HEK293T (cell line): ENCODE measurements around the gene IFI27L2.

Experiments used
- CTCF ChIA-PET: fragments of 350-600 bp; formaldehyde crosslinking; extraction: SDS; loops from one replicate; lab custom pipeline; 2021; ENCODE audit warnings: antibody characterized with exemption, inconsistent platforms; lab: Yijun Ruan, JAX
- POLR2A ChIA-PET: fragments of 350-600 bp; formaldehyde crosslinking; extraction: SDS; loops from one replicate; lab custom pipeline; 2020; ENCODE audit warnings: antibody characterized with exemption, inconsistent platforms; lab: Yijun Ruan, JAX
- DNase-seq: peaks from one replicate; pipeline ENCODE4 v3.0.0; 2012; ENCODE audit warnings: mixed read lengths; ENCODE audit errors: extremely low spot score
- ARNT ChIP-seq: fragments of 450-650 bp; IDR thresholded peaks from 2 replicates; pipeline ENCODE4 v1.6.1; 2017; ENCODE audit warnings: mild to moderate bottlenecking
- BHLHE40 ChIP-seq: fragments of 450-650 bp; IDR thresholded peaks from 2 replicates; pipeline ENCODE4 v1.6.1; 2016; ENCODE audit warnings: mild to moderate bottlenecking, moderate library complexity, borderline replicate concordance
- CTBP1 ChIP-seq: fragments of 450-650 bp; IDR thresholded peaks from 2 replicates; pipeline ENCODE4 v1.6.1; 2016; ENCODE audit warnings: borderline replicate concordance
- ELF4 ChIP-seq: fragments of 450-650 bp; IDR thresholded peaks from 2 replicates; pipeline ENCODE4 v1.6.1; 2017; ENCODE audit warnings: antibody characterized with exemption
- FOXA1 ChIP-seq: fragments of 450-650 bp; IDR thresholded peaks from 2 replicates; pipeline ENCODE4 v1.6.1; 2016; ENCODE audit warnings: mild to moderate bottlenecking
- FOXK2 ChIP-seq: fragments of 450-650 bp; IDR thresholded peaks from 2 replicates; pipeline ENCODE4 v1.6.1; 2016; ENCODE audit warnings: mild to moderate bottlenecking
- FOXM1 ChIP-seq: fragments of 450-650 bp; IDR thresholded peaks from 2 replicates; pipeline ENCODE4 v1.6.1; 2017; ENCODE audit warnings: mild to moderate bottlenecking, borderline replicate concordance
- HDGF ChIP-seq: fragments of 450-650 bp; IDR thresholded peaks from 2 replicates; pipeline ENCODE4 v1.6.1; 2017; ENCODE audit warnings: antibody characterized with exemption, borderline replicate concordance
- L3MBTL2 ChIP-seq: fragments of 450-650 bp; conservative IDR thresholded peaks from 2 replicates; pipeline ENCODE4 v1.6.1; 2016; ENCODE audit warnings: mild to moderate bottlenecking
- LEF1 ChIP-seq: fragments of 450-650 bp; IDR thresholded peaks from 2 replicates; pipeline ENCODE4 v1.6.1; 2017; ENCODE audit warnings: mild to moderate bottlenecking, borderline replicate concordance
- NFRKB ChIP-seq: fragments of 450-650 bp; IDR thresholded peaks from 2 replicates; pipeline ENCODE4 v1.6.1; 2016; ENCODE audit warnings: mild to moderate bottlenecking, moderate library complexity
- SP1 ChIP-seq: fragments of 450-650 bp; IDR thresholded peaks from 2 replicates; pipeline ENCODE4 v1.6.1; 2017
- SUZ12 ChIP-seq: fragments of 450-650 bp; IDR thresholded peaks from 2 replicates; pipeline ENCODE4 v1.6.1; 2016; ENCODE audit warnings: mild to moderate bottlenecking
- TARDBP ChIP-seq: fragments of 450-650 bp; IDR thresholded peaks from 2 replicates; pipeline ENCODE4 v1.6.1; 2016
- ZNF384 ChIP-seq: fragments of 450-650 bp; IDR thresholded peaks from 2 replicates; pipeline ENCODE4 v1.6.1; 2016
- TF ChIP-seq, protein P1 (sequence below): fragments of 450-650 bp; IDR thresholded peaks from 2 replicates; pipeline ENCODE4 v1.6.1; 2016

Gene IFI27L2

DNA sequence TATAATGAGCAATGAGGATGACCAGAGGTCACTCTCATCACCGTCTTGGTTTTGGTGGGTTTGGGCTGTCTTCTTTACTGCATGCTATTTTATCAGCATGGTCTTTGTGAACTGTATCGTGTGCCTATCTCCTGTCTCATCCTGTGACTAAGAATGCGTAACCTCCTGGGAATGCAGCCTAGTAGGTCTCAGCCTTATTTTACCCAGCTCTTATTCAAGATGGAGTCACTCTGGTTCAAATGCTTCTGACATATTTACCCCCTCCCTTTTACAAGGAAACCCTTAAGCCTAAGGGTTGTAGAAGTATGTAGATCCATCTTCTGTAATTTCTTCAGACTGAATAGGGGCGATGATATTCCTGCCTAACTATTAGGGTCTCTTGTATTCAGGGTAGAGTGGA is 39.9 kb downstream of the IFI27L2 start:
- ChIA-PET POLR2A (interaction anchor here (1.0 kb wide), 1 partner anchor 11 kb away, joined by 3 read pairs; no protein-coding TSS in a partner anchor), CTCF (no interaction called here)
- no peak for DNase-seq
- TF ChIP-seq SP1 (no peak), HDGF (no peak), FOXK2 (no peak), LEF1 (no peak)

DNA sequence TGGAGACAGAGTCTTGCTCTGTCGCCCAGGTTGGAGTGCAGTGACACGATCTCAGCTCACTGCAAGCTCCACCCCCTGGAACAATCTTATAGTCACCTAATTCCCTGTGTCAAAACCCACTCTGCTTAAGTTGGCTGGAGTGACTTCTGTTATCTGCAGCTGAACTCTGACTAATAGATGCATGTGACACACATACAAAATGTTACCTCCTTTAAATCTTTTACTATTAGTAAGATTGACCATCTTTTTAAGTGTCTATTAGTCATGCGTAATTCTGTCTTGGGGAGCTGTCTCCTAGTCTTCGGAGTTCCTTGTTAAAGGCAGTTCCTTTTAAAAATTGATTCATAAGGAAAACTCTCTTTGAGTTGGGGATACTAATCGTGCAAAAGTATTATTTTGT is 40.9 kb downstream of the IFI27L2 start:
- POLR2A ChIA-PET: no interaction called here
- CTCF ChIA-PET: no interaction called here
- no peak for TF ChIP-seq HDGF
- no peak for TF ChIP-seq SUZ12
- no peak for TF ChIP-seq L3MBTL2
- TF ChIP-seq TARDBP: no peak
- TF ChIP-seq, protein P1, sequence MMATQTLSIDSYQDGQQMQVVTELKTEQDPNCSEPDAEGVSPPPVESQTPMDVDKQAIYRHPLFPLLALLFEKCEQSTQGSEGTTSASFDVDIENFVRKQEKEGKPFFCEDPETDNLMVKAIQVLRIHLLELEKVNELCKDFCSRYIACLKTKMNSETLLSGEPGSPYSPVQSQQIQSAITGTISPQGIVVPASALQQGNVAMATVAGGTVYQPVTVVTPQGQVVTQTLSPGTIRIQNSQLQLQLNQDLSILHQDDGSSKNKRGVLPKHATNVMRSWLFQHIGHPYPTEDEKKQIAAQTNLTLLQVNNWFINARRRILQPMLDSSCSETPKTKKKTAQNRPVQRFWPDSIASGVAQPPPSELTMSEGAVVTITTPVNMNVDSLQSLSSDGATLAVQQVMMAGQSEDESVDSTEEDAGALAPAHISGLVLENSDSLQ: no peak
- no peak for TF ChIP-seq ZNF384
- no peak for TF ChIP-seq SP1
- TF ChIP-seq ELF4: no peak
- no peak for TF ChIP-seq CTBP1
- TF ChIP-seq ARNT: no peak
- no peak for TF ChIP-seq FOXA1
- no peak for TF ChIP-seq BHLHE40
- TF ChIP-seq FOXK2: no peak
- TF ChIP-seq NFRKB: no peak
- no peak for TF ChIP-seq LEF1
- TF ChIP-seq FOXM1: no peak
- no peak for DNase-seq

DNA sequence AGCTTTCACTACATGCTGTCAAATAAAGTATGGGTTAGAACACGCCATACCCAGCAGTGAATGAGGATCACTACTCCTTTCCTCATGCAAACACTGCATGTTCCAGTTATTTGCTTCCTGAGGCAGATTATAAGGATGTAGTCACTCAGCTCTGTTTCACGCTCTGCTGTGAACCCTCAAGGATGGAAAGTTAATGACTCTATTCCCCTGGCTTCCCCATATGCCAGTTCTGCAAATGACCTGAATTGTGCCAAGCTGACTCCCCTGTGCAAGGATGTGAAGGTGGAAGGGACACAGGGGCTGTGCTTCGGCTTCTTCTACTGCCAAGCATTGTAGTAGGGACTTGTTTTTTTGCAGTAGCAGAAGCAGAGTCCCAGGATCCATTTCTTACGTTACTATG is 41.5 kb downstream of the IFI27L2 start:
- CTCF ChIA-PET: no interaction called here
- POLR2A ChIA-PET: no interaction called here
- DNase-seq: no peak
- TF ChIP-seq ARNT (no peak), ZNF384 (no peak), NFRKB (no peak), L3MBTL2 (no peak)
- TF ChIP-seq, protein P1: no peak

DNA sequence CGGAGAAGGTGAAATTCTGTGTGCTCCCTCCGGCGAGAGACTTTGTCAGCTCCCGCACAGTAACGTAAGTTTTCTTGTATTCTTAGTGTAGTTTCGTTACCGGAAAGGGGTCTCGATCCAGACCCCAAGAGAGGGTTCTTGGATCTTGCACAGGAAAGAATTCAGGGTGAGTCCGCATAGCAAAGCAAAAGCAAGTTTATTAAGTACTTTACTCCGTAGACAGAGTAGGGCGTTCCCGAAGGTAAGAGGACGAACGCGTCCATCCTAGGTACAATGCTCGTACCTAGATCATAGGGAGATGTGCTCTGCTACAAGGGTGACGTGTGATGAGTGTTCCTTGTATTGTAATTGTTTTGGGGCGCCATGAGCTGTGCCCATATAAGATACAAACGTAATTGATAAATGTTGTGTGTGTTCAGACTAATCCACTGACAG is 48.0 kb downstream of the IFI27L2 start:
- TF ChIP-seq SUZ12: no peak
- no peak for TF ChIP-seq ELF4
- no peak for TF ChIP-seq LEF1
- no peak for TF ChIP-seq CTBP1
- TF ChIP-seq TARDBP: no peak
- no peak for TF ChIP-seq L3MBTL2
- no peak for TF ChIP-seq ZNF384
- TF ChIP-seq SP1: no peak
- TF ChIP-seq, protein P1: no peak
- no peak for TF ChIP-seq FOXK2
- no peak for TF ChIP-seq HDGF
- no peak for TF ChIP-seq NFRKB
- no peak for TF ChIP-seq FOXM1
- no peak for TF ChIP-seq BHLHE40
- no peak for TF ChIP-seq FOXA1
- no peak for DNase-seq
- CTCF ChIA-PET: interaction anchor here (1.1 to 1.9 kb wide), 2 partner anchors 9 to 55 kb away, joined by 3 to 6 read pairs; no protein-coding TSS in a partner anchor
- POLR2A ChIA-PET: interaction anchor here (0.6 to 2.3 kb wide), 10 partner anchors 9 to 121 kb away, joined by 3 to 13 read pairs (median 4); partner anchors contain the start of genes IFI27L2, OTUB2 and PPP4R4

DNA sequence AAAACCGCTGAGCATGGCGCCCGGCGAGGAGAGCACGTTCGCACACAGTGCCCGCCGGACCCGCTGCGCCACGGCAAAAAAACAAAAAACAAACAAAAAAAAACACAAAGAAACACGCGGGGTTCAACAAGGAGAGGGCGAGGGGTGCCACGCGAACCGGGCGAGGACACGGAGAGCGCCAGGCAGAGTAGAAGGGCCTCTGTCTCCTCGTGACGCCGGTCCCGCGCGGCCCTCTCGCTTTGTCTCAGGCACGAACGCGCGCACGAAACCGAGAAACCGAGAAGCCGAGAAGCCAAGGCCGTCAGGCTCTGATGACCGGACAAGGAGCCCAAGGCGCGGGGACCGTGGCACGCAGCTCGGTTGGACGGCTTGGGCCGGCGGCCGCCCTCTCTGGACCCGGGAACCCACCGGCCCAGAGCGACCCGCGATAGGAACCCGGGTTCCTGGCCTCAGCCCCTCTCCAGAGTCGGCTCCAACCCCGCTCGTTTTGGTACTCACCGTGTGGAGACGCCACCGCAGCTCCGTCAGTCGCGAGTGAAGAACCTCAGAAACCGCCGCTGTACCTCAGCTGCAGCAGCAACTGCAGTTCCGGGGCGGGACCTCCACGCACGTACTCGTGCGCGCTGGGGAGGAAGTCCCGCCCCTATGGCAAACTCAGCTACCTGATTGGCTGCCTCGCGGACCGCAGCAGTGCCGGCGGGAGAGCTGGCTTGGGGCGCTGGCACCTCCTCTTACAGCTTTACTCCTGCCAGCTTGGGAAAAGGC is 48.6 kb downstream of the IFI27L2 start, which contains the start of the genes DDX24 and IFI27L1:
TSS of gene DDX24 (minus strand) at position 582 of the 765 bp plus-strand sequence. CDS start 1,460 bp downstream, outside the sequence.
TSS of gene IFI27L1 (plus strand) at position 690 of the 765 bp plus-strand sequence. CDS start 15,628 bp downstream, outside the sequence.
- ChIA-PET POLR2A (interaction anchor here (0.6 to 2.3 kb wide), 10 partner anchors 10 to 120 kb away, joined by 3 to 13 read pairs (median 4); partner anchors contain the start of genes IFI27L2, OTUB2 and PPP4R4), CTCF (interaction anchor here (1.9 kb wide), 1 partner anchor 56 kb away, joined by 6 read pairs; no protein-coding TSS in a partner anchor)
- peak; percentile 96 for DNase-seq
- no peak for TF ChIP-seq ELF4
- TF ChIP-seq BHLHE40: no peak
- TF ChIP-seq NFRKB: no peak
- TF ChIP-seq, protein P1: peak; percentile 14; the same call in 1 of the 2 replicates
- TF ChIP-seq FOXM1: no peak
- TF ChIP-seq SP1: no peak
- TF ChIP-seq ZNF384: no peak
- TF ChIP-seq FOXA1: no peak
- TF ChIP-seq L3MBTL2: peak; percentile 89
- no peak for TF ChIP-seq CTBP1
- TF ChIP-seq TARDBP: no peak
